GM12801 (cell line): ENCODE data around the gene BABAM1.

Source experiments
- TF ChIP-seq, protein P1 (sequence below): IDR thresholded peaks from one replicate; pipeline ENCODE4 v1.5.1; 2011; ENCODE audit warnings: control low read depth; ENCODE audit not compliant: insufficient read length; ENCODE audit errors: extremely low read depth

The BABAM1 gene

DNA sequence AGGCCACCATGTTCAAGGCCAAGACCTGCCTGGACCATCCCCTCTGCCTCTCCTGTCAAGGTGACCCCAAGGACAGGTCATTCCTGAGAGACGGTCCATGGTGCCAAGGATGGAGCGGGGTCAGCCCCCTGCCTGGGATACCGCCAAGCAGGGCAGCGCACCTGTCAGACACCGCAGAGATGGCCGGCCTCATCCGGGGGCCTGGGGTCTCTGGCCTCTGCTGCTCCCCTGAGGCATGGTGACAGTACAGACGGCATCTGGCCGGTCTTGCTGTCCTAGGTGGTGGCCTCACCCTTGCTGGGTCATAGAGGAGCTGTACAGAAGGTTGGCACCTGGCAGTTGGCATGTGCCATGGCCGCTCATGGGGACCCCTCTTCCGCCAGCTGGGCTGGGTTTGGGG, 53.2 kb downstream of the BABAM1 start:
- TF ChIP-seq, protein P1, sequence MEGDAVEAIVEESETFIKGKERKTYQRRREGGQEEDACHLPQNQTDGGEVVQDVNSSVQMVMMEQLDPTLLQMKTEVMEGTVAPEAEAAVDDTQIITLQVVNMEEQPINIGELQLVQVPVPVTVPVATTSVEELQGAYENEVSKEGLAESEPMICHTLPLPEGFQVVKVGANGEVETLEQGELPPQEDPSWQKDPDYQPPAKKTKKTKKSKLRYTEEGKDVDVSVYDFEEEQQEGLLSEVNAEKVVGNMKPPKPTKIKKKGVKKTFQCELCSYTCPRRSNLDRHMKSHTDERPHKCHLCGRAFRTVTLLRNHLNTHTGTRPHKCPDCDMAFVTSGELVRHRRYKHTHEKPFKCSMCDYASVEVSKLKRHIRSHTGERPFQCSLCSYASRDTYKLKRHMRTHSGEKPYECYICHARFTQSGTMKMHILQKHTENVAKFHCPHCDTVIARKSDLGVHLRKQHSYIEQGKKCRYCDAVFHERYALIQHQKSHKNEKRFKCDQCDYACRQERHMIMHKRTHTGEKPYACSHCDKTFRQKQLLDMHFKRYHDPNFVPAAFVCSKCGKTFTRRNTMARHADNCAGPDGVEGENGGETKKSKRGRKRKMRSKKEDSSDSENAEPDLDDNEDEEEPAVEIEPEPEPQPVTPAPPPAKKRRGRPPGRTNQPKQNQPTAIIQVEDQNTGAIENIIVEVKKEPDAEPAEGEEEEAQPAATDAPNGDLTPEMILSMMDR = no peak

DNA sequence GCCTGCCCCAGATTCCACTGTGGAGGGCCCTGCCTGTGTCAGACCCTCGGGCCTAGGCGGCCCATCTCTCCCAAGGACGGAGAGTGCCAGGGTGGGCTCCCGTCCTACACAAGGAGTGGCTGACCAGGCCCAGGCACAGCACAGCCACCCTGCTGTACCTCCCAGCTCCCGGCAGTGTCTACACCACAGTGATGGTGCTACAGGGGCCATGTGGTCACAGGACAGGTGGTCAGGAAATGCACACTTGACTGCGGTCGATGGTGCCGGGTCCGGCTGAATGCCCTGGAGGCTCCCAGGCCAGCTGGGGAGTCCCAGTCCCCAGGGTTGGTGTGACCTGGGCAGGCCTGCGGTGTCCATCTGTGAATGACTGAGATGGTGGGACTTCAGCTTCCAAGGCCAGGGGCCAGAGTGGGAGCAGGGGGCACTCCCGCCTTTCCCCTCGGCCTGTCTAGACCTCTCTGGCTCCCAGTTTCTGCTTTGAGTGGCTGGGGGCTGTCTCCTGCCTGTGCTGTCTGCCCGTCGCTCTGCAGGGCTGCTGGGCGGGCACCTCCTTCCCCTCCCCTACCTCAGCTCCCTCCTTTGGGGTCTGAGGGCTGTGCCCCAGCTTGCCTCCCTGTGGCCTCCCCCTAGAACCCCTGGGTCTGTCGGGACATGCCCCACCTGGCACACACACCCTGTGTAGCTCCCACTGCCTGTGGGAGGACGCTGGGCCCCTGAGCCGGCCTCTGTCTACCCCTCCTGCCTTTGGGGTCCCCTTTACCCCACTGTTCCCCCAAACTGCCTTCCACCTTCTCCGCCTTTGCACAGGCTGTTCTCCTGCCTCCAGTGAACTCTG, 54.6 kb downstream of the BABAM1 start:
- TF ChIP-seq, protein P1 = no peak

DNA sequence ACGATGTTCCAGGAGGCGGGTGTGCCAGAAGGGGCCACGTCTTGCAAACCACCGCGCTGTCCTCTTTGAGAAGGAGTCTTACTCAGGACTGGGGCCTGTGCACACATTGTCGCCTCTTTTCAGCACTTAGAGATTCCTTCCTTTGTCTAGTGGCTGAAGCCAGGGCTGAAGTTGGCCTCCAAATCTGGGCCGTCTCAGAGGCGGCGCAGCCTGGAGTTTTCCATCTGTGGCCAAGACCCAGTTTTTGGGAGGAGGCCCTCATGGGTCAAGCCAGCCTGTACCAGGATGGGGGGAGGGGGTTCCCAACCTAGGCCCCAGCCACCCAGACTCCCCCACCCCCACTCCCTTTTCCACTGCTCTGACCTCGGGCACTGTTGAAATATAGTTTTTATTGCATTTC, 55.6 kb downstream of the BABAM1 start:
- TF ChIP-seq, protein P1 = no peak

DNA sequence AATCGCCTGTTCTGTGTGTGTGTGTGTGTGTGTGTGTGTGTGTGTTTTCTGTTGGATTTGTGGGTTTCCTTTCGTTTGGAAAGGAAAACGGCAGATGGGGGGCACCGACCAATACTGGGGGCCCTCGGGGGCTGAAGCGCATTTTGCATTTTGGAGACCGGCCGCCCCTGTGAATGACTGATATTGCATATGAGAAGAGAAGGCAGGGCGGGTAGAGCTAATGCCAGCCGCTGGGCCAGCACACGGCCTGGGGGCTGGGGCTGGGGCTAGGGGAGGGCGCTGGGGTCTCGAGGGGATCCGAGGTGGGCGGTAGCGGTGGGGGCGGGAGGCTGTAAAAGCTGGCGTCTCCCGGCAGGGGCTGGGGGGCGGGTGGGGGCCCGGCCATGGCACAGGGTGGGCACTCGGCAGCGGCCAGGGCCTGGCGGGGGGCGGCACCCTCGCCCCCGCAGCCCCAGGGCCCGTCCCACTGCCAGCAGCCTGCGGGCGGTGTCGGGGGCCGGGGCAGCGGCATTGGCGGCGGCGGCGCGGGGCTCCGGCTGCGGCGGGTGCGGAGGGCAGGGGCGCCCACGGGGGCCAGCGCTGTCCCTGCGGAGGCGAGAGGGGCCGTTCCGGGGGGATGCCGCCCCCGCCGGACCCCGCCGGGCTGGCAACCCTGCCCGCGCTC, 56.2 kb downstream of the BABAM1 start:
- TF ChIP-seq, protein P1 = no peak

DNA sequence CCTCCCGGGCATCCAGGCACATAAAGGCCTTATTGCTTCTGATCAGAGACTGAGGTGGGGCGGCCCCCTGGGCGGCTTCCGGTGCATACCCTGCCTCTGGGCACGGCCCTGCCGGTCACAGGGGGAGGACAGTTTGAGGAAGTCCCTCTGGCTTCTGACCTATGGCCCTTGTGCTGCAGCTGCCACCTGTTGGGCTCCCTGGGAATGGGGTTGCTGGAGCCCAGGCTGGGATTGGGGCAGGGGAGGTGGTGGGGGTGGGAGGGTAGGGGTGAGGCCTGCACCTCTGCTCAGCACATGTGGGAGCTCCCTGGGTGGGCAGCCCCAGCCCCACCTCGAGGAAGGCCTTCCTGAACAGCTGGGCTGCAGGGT, 56.7 kb downstream of the BABAM1 start:
- TF ChIP-seq, protein P1 = no peak

DNA sequence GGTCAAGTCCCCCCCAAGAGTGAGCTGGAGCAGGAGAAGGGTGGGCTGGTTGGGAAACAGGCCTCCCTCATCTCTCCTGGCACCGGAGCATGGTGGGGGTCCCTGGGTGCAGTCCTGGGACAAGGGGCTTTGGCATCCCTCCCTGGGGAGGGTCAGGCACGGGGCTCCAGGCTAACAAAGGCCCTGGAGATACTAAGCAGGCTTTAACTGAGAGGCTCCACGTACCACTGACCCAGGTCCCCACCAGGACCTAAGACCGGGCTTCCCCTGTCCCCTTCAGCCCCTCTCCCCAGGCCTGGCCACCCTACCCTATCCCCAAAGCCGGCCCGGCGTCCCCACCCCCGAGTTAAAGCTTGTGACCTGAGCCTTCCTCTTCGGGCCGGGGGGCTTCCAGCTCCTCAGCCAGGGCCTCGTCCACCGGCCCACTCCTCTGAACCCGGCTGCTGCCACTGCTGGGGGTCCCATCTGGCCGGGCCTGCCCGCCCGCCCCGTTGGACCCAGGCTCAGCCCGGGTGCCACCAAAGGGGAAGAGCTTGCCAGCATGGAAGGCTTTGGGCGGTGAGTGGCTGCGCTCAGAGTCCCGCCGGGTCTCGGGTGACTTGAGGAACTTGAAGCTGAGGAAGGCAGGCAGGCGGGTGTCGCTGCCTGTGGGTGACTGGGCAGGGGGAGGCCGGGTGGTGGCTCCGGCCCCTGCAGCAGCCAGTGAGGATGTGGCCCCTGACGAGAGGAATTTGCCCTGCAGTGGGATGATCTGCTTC, 57.3 kb downstream of the BABAM1 start:
- TF ChIP-seq, protein P1 = no peak

DNA sequence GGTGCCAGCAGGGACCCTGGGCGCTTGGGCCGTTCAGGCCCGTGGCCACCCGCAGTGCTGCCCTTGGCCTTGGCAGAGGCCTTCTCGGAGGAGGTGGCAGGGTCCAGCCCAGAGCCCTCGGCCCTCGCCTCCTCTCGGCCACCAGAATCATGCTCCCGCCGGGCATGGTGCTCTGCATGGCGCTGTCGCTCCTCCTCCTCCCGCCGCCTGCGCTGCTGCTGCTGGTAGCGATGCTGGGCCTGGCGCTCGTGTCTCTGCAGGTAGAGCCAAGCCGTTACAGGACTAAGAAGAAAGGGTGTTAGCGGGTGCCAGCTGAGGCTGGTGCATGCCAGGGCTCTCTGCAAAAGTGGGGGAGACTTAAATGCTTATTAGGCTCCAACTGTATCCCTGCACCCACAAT, 57.9 kb downstream of the BABAM1 start:
- TF ChIP-seq, protein P1 = no peak
